ENCODE results near the gene SGSM2. TPM values are rescaled to one million over a fixed set of nuclear protein-coding genes. Genes with fewer than 3 reads are reported as not detected.

The SGSM2 gene
- total and polyA plus RNA-seq, 2 experiments from 2014 or later: 99.3 to 106 TPM

- no peak for TF ChIP-seq CTCF (IDR thresholded peaks at IDR 0.05; ENCODE audit: low read depth, low read length)
- H3K9me3 ChIP-seq (ENCODE audit: low read depth): no peaks in the 10 kb centered on the region
- no peaks in the 10 kb centered on the region for H3K4me1 ChIP-seq (ENCODE audit: low read depth)
- DNase-seq (ENCODE audit: low read depth in 1 of 2, low spot score in 1 of 2): no peak
- no peak overlapping the region for H3K27ac ChIP-seq
- H3K4me3 ChIP-seq: no peak overlapping the region
- peaks cover 3% of the 10 kb centered on the region for H3K36me3 ChIP-seq
- H3K27me3 ChIP-seq: no peaks in the 10 kb centered on the region
These were observed 35.9 kb downstream of the SGSM2 start for GRCh38 chr17:2373179-2373578.

GRCh38 chr17:2374549-2375285 is 37.4 kb downstream of the SGSM2 start:
- no peak for TF ChIP-seq CTCF (IDR thresholded peaks at IDR 0.05; ENCODE audit: low read depth, low read length)
- Histone ChIP-seq H3K27me3 (no peaks in the 10 kb centered on the region), H3K4me3 (no peak overlapping the region), H3K27ac (no peak overlapping the region), H3K9me3 (ENCODE audit: low read depth) (no peaks in the 10 kb centered on the region), H3K36me3 (peaks cover 3% of the 10 kb centered on the region), H3K4me1 (ENCODE audit: low read depth) (no peaks in the 10 kb centered on the region)
- no peak for DNase-seq (ENCODE audit: low read depth in 1 of 2, low spot score in 1 of 2)

- Histone ChIP-seq H3K36me3 (peaks cover 3% of the 10 kb centered on the region), H3K27me3 (no peaks in the 10 kb centered on the region), H3K4me1 (ENCODE audit: low read depth) (no peaks in the 10 kb centered on the region), H3K9me3 (ENCODE audit: low read depth) (no peaks in the 10 kb centered on the region), H3K4me3 (no peak overlapping the region), H3K27ac (no peak overlapping the region)
- no peak for DNase-seq (ENCODE audit: low read depth in 1 of 2, low spot score in 1 of 2)
- no peak for TF ChIP-seq CTCF (IDR thresholded peaks at IDR 0.05; ENCODE audit: low read depth, low read length)
These were observed 38.1 kb downstream of the SGSM2 start for GRCh38 chr17:2375406-2375805.

DNA sequence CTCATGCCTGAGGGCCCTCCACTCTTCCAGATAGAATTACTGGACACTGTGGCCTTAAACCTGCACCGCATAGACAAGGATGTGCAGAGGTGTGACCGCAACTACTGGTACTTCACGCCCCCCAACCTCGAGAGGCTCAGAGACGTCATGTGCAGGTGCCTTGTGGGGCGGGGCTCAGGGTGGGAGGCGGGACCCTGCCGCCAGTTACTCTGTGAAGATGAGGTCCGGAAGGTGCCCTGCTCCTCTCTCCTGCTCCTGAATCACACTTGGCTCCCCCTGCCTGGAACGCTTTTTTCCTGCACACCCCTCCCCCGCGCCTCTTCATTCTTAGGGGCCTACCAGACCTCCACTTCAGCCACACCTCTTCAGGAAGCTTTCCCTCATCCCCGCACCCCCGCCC is 38.8 kb downstream of the SGSM2 start:
- Histone ChIP-seq H3K9me3 (ENCODE audit: low read depth) (no peaks in the 10 kb centered on the region), H3K27me3 (no peaks in the 10 kb centered on the region), H3K4me1 (ENCODE audit: low read depth) (no peaks in the 10 kb centered on the region), H3K27ac (no peak overlapping the region), H3K4me3 (no peak overlapping the region), H3K36me3 (peaks cover 3% of the 10 kb centered on the region)
- no peak for DNase-seq (ENCODE audit: low read depth in 1 of 2, low spot score in 1 of 2)
- no peak for TF ChIP-seq CTCF (IDR thresholded peaks at IDR 0.05; ENCODE audit: low read depth, low read length)

GRCh38 chr17:2377659-2378058 is 40.4 kb downstream of the SGSM2 start:
- H3K4me1 ChIP-seq (ENCODE audit: low read depth): peaks cover under 1% of the 10 kb centered on the region

More at GRCh38 chr17:2377659-2378058, 40.4 kb downstream of the SGSM2 start:
- no peaks in the 10 kb centered on the region for H3K9me3 ChIP-seq (ENCODE audit: low read depth)
- TF ChIP-seq CTCF (IDR thresholded peaks at IDR 0.05; ENCODE audit: low read depth, low read length): no peak
- H3K4me3 ChIP-seq: no peak overlapping the region
- peaks cover 3% of the 10 kb centered on the region for H3K36me3 ChIP-seq
- H3K27me3 ChIP-seq: no peaks in the 10 kb centered on the region
- peak overlapping the region; percentile 17 for H3K27ac ChIP-seq
- DNase-seq (ENCODE audit: low read depth in 1 of 2, low spot score in 1 of 2): no peak
